GM18502 (cell line): ENCODE data around the gene ARSG.
"Not testable (repeated sequence)": the region's sequence is repeated elsewhere in the genome, so short reads cannot be mapped to it uniquely, and the experiment has no call there.

Experiments
- ATAC-seq: cut with Tn5 transposase; IDR thresholded peaks from one replicate; pipeline ENCODE4 v1.9.1; 2021; ENCODE audit warnings: mild to moderate bottlenecking; ENCODE audit not compliant: unreplicated experiment, poor library complexity

ARSG gene

DNA sequence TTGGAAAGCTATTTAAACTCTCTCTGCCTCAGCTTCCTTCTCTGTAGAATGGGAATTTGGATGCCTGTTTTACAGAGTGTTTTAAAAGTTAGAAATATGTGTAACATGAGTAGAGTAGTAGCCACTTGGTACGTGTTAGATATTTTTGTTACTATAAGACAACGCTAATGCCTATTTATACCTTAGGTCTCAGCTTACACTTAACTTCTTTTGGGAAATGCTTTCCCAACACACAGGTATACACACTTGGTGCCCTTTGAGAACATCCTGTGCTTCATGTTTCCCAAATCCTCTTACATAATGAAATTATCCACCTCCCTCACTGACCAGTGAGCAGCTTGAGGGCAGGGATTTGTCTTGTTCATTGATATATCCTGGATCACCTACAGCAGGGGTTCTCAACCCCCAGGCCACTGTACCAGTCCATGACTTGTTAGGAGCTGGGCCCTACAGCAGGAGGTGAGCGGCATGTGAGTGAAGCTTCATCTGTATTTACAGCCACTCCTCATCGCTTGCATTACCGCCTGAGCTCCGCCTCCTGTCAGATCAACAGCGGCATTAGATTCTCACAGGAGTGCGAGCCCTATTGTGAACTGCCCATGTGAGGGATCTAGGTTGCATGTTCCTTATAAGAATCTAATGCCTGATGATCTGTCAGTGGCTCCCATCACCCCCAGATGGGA, 33.5 kb downstream of the ARSG start:
- no peak for ATAC-seq

DNA sequence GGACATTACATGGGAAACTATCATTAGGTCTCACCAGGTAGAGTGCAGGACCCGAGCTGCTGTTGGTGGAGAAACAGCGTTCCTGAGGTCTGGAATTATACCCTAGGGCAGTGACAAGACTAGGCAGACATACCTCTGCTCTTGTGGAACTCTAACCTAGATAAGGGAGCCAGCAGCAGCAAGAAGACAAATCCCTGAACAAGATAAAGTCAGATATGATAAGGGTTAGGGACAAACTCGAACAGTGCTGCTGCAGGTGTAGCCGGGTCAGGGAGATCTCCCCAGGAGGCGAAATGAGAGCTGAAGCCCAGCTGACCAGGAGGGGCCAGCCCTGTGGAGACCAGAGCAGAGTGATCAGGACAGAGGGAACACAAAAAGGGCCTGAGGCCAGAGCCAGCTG, 34.7 kb downstream of the ARSG start:
- no peak for ATAC-seq

DNA sequence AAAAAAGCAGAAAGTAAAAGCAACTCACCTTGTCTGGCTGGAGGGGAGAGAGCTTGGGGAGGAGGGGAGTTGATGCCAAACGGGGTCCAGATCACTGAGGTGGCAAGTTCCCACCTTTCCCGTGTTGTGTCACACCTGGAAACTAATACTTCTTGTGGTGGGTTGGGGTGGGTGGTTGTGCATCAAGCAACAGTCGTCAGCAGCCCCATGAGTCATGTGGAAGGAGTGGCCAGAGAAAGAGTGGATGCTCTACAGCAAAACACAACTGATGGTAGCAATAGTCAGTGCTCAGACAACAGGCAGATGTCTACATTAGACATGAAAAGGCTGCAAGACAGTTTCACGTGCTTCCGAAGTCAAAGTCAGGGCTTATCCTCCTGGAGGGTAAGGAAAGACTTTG, 35.4 kb downstream of the ARSG start:
- no peak for ATAC-seq

DNA sequence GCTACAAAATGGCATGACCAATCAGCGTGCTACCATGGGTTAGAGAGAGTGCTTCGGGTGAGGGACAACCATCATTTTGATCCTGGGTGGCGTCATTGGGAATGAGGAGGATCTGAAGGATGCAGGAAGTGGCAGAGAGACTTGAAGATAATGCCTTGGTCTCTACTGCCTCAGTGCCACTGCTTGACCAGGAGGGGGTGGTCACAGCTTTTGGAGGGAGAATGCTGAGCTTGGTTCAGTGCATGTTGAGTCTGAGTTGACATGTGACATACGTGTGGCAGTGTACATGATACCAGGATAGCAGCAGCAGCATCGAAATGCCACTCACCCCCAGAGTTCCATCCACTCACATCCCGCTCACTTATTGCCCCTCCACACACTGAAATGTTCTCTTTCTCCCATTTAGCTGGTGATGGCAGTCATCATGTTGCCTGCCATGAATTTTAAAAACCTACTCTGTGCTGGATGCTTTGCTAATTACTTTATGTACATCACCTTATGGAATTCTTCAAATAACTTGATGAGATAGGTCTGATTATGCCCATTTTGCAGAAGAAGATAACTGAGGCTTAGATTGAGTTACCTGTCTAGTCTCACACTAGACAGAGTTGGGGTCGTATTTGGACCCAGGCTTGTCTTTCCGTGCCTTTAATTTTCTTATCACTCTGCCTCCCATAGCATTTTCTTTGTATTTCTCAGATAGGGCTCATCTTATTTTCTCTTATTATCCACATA, 36.7 kb downstream of the ARSG start:
- ATAC-seq = no peak

DNA sequence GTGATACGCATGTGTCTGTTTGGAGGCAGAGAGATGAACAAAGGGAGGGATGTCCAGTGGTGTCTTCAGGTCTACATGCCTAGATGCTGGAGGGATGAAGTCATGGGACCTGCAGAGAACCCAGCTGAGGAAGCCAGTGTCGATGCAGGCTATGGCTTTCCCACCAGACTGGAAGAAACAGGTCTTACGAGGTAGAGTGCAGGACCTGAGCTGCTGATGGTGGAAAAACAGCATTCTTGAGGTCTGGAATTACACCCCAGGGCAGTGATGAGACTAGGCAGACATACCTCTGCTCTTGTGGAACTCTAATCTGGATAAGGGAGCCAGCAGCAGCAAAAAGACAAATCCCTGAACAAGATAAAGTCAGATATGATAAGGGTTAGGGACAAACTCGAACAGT, 37.4 kb downstream of the ARSG start:
- ATAC-seq = no peak

DNA sequence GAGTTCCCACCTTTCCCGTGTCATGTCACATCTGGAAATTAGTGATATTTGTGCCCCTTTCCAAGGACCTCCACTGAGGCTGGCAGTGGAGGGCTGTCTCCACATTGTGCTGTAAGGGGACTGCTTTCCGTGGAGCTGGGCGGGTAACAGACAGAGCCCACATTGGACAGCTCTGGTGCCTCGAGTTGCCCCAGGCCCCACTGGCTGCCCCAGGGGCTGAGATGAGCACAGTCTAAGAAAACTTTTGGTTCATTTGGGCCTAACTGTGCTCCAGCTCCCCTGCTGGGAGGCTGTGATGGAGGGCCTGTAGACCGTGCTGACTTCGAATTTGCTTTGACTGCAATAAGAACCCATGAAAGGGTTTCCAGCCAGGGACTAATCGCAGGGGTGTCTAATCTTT, 38.0 kb downstream of the ARSG start:
- ATAC-seq = no peak

DNA sequence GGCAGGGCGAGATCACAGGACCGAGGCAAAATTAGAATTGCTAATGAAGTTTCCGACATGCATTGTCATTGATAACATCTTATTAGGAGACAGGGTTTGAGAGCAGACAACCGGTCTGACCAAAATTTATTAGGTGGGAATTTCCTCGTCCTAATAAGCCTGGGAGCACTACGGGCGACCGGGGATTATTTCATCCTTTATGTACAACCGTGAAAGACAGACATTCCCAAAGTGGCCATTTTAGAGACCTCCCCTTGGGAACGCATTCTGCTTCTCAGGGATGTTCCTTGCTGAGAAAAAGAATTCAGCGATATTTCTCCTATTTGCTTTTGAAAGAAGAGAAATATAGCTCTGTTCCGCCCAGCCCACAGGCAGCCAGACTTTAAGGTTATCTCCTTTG, 40.6 kb downstream of the ARSG start:
- not testable (repeated sequence) for ATAC-seq

DNA sequence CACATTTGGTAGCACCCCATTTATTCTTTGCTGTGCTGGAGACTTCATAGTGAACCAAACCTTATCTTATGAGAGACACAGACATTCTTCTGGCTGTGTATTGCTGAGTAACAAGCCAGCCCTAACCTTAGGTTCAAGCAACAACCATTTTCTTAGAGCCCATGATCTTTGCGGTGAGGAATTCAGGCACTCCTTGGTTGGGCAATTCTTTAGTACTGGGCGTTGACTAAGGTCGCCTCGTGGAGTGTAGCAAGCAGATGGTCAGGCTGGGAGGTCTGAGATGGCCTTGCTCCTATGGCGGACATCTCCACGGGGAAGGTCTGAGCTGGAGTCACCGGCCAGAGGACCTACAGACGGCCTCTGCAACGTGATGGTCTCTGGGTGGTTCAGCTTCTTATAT, 43.1 kb downstream of the ARSG start:
- no peak for ATAC-seq

DNA sequence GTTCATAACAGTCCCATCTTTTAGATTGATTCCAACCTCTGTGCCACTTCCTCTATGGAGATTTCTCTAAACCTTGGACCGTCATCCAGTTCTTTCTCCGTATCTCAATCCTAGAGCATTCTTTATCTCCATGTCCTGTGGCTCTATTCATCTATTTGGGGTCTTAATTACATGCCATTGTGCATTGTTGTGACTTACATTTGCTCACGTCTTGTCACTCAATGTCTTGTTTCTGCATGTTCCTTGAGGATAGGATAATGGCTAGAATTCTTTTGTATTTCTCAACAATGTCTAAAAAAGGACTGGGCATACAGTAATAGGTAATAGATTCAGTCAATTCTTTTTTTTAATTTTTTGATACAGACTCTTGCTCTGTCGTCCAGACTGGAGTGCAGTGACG, 50.2 kb downstream of the ARSG start:
- no peak for ATAC-seq

DNA sequence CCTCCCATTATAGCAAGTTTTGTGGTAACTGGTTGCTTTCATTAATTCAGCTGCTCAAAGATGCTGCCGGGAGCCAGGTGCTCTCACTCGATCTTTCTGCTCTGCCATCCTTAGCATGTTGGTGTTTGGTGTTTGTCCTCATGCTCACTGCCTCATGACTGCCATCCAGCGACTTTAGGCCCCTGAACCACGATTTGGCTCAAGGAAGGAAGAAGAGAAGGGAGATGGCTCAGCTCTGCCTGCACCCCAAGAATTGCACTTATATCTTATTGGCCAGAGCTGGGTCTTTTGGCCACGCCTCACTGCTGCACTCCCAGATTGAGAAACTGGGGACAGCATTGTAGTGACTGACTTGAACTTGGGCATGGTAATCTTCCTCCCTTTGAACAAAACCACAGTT, 52.7 kb downstream of the ARSG start:
- no peak for ATAC-seq

DNA sequence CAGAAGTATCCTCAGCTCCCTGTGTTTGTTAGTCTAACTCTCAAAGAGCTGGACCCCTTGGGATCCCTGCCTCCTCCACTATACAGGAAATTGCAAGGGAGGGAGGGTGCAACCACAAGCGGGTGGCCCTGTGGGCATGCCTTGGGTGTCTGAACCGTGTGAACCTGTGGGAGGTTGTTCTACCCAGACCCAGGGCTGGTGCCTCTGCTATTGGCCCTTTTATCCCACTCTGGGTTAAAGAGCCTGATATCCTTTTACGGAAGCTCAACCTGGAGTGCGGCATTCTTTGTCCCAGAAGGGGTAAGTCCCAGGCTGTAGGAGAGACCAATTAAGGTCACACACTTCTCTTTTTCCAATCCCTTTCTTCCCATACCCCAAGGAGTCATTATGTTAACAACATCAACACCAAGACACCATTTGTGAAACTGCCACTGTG, 53.4 kb downstream of the ARSG start:
- ATAC-seq = no peak

DNA sequence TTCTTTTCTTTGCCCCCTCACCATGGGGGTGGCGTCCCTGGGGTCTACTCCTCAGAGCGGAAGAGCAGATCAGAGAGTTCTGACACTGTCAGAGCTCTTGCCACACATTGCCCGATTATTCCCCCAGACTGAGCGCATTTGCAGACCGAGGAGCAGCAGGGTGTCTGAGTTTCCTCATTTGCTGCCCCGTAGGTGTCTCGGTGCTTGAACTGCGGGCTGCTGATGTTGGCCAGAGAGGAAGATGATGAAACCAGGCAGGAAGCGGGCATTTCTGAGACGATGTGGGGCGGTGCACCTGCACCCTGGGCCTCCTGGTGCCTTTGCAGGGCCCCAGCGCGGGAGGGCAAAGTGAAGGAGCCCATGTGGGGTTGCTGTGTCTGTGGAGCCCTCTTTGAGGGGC, 55.2 kb downstream of the ARSG start:
- peak; percentile 53 for ATAC-seq

DNA sequence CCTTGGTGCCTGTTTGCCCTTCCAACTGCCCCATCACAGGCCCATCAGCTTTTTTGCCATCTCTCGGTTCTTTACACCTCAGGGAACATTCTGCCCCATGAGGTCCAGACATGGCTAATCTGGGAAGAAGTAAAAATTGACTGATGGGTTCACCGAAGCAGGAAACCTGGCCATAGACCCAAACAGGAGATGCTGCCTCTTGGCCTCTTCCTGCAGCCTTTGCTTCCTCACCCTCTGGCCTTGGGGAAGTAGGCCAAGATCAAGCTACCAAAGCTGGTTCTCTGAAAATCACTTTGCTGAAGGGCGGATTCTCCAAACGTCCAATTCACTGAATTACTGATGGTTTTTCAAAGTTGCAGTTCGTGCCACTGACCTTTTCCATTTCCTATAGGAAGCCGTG, 56.1 kb downstream of the ARSG start:
- ATAC-seq = no peak

DNA sequence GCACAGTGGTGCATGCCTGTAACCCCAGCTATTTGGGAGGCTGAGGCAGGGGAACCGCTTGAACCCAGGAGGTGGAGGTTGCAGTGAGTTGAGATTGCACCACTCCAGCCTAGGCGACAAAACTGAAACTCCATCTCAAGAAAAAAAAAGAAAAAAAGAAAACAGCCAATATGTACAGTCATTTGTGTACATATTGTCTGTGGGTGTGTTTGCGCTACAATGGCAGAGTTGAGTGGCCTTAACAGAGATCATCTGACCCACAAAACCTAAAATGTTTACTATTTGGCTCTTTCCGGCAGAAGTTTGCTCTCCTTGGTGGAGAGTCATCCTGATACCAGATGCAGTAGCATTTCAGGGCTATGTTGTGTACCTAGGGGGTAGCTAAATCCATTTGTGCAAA, 57.9 kb downstream of the ARSG start:
- ATAC-seq = peak; percentile 80

DNA sequence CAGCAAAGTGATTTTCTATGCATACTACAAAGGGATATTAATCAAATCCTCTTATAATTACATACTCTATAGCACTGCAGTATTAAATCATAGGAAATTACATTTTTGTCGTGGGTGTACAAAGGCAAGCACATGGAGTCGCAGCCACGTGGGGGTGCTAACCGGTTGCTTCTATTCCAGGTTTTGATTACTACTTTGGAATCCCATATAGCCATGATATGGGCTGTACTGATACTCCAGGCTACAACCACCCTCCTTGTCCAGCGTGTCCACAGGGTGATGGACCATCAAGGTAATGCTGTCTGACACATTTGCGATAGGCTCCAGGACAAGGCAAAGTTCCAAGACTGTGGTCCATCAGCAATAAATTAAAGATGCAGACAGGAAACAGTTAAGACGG, 60.1 kb downstream of the ARSG start:
- no peak for ATAC-seq

DNA sequence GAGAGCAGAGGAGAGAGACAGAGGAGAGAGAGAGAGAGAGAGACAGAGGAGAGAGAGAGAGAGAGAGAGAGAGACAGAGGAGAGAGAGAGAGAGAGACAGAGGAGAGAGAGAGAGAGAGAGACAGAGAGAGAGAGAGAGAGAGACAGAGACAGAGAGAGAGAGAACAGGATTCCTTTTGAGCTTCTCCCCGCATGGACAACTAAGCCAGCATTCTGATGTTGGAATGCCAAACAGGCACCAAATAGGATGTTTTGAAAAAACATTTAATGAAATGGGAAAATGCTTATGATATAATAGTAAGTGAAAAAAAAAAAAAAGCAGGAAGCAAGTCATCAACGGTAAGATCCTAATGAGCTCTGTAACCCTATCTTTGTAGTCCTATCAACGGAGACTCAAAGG, 60.7 kb downstream of the ARSG start:
- no peak for ATAC-seq

DNA sequence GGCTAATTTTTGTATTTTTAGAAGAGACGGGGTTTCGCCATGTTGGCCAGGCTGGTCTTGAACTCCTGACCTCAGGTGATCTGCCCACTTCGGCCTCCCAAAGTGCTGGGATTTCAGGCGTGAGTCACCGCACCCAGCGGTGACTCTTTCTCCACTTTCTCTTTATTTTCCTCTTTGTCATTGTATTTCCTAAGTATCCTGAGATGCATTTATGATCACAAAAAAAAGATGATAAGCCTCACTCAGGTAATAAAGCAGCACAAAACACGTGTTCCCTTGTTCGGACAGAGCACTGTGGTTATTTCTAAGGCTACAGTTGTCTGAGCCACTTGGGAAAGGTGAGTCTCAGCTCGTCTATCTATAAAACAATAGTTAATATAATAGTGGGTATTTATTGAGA, 61.4 kb downstream of the ARSG start:
- not testable (repeated sequence) for ATAC-seq

DNA sequence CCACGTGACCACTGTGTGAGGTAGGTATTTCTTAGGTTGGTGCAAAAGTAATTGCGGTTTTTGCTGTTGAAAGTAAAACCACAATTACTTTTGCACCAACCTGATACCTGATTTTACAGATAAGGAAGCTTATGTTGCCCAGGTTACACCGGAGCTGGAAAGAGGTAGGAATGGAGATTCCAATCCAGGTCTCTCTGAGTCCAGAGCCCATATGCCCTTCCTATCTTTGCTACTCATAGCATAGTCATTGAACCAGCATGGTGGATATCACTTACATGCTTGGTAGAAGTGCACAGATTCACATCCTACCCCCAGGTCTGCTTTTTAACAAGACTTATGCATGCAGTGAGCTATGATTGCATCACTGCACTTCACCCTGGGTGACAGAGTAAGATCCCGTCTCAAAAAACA, 61.8 kb downstream of the ARSG start:
- no peak for ATAC-seq

DNA sequence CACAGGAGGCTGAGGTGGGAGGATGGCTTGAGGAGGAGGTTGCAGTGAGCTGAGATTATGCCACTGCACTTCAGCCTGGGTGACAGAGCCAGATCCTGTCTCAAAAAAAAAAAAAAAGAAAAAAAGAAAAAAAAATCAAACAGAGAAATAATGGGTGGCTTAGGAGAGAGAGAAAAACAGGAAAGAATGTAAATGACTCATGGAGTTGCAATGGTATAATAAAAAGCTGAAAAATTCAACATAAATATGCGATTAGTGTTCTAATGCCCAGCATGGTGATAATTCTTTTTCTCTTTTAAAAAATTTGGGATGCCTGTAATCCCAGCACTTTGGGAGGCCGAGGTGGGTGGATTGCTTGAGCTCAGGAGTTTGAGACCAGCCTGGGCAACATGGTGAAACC, 63.0 kb downstream of the ARSG start:
- ATAC-seq = not testable (repeated sequence)

DNA sequence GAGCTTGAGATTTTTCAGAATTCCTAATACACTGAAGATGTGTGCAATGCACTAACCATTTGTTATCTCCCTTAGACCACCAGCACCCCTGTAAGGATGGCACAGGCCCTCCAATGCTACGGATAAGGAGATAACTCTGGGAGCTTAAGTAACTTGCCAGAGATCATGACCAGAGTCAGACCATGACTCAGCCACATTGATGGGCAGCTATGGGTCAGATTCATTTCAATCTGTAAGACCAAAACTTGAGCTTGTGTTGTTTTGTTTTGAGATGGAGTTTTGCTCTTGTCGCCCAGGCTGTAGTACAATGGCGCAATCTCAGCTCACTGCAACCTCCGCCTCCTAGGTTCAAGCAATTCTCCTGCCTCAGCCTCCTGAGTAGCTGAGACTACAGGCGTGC, 63.8 kb downstream of the ARSG start:
- ATAC-seq = not testable (repeated sequence)

DNA sequence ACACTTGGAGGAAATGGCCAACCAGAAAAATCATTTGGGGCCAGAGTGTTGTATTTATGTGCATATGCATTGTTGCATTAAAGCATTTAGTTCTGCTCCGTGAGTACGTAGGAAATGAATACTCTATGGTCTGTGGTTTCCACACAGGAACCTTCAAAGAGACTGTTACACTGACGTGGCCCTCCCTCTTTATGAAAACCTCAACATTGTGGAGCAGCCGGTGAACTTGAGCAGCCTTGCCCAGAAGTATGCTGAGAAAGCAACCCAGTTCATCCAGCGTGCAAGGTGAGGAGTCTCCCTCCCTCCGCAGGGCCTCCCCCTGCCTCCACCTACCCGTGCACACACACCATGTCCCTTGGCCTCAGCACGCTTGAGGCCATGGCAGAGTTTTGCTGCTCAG, 65.2 kb downstream of the ARSG start:
- ATAC-seq = peak; percentile 95

DNA sequence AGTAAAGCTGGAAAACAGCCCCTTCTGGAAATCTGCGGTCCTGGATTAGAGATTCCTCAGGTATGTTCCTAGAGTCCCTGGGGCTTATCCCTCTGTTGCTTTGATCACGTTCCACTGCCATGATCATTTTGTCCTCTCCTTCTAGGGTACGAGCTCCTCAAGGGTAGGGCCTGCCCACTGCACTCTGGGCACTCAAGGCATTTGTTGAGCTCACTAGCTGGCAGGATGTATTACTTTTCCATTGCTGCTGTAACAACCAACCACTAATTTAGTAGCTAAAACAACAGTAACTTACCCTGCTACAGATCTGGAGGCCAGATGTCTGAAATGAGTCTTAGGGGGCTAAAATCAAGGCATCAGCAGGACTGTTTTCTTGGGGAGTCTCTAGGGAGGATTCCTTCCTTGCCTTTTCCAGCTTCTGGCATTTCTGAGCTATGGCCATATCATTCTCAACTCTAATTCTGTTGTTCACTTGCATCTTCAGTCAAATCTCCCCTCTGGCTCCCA, 65.7 kb downstream of the ARSG start:
- peak; percentile 8 for ATAC-seq
